Epithelial cell of proximal tubule (primary cell): ENCODE results near the gene PSMB11. TPM values are rescaled to one million over a fixed set of nuclear protein-coding genes. Genes with fewer than 3 reads are reported as not detected.

Experiments
- DNase-seq: peaks from one replicate; pipeline ENCODE4 v3.0.0-alpha.2; 2011; ENCODE audit warnings: low read depth
- H3K4me3 ChIP-seq: 2 replicates; pipeline ENCODE4 v1.5.1; 2011; ENCODE audit warnings: low read depth, mild to moderate bottlenecking, low read length
- total RNA-seq: library from RNA; depleted of rRNA; stranded (reverse); fragments of >200 nt; gene quantifications from 2 replicates; pipeline ENCODE4 v1.2.3, GENCODE V29; 2015
- TF ChIP-seq, protein P1 (sequence below): conservative IDR thresholded peaks from 2 replicates; pipeline ENCODE4 v1.5.1; 2012; ENCODE audit warnings: low read depth, mild to moderate bottlenecking, low read length

The PSMB11 gene
- total RNA-seq, 1 donor from 2014 or later, result not detected

GRCh38 chr14:23056145-23056955, 14.3 kb downstream of the PSMB11 start:
- DNase-seq, result no peak
- TF ChIP-seq, protein P1, sequence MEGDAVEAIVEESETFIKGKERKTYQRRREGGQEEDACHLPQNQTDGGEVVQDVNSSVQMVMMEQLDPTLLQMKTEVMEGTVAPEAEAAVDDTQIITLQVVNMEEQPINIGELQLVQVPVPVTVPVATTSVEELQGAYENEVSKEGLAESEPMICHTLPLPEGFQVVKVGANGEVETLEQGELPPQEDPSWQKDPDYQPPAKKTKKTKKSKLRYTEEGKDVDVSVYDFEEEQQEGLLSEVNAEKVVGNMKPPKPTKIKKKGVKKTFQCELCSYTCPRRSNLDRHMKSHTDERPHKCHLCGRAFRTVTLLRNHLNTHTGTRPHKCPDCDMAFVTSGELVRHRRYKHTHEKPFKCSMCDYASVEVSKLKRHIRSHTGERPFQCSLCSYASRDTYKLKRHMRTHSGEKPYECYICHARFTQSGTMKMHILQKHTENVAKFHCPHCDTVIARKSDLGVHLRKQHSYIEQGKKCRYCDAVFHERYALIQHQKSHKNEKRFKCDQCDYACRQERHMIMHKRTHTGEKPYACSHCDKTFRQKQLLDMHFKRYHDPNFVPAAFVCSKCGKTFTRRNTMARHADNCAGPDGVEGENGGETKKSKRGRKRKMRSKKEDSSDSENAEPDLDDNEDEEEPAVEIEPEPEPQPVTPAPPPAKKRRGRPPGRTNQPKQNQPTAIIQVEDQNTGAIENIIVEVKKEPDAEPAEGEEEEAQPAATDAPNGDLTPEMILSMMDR, result peak; percentile 84
- H3K4me3 ChIP-seq, result peak overlapping the region; percentile 62

DNA sequence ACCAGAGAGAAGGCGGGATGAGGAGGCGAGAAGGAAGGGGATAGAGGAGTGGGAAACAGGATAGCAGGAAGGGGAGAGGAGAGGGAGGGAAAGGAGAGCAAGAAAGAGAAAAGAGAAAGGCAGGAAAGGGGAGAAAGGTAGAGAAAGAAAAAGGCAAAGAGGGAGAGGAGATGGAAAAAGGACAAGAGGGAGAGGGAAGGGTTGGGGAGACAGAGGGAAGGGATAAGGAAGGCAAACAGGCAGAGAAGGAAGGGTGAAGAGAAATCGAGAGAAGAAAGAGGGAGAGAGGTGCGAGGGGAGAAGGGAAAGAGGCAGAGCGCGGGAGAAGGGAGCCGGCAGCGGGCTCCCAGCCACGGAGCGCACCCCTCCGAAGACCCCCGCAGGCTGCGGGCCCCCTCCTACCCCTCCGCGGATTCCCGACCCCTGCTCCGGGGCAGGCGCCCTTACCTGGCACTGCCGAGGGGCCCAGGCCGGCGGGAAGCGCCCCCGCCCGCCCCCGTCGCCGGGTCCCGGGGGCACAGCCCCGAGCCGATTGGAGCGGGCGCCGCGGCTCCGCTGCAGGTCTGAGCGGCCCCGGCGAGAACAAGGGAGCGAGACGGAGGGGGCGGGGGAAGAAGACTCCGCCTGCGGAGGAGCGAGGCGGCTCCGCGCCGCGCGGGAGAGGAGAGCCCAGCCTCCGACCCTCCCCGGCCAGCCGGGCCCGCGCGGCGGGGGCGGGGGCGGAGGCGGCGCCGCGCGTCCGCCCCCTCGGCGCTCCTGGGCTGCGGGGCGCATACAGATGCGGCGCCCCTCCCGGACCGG, 15.1 kb downstream of the PSMB11 start, which contains the start of gene CDH24:
CDH24 (minus strand) TSS at position 565 of the 801 bp plus-strand sequence. CDS start 1,787 bp downstream, outside the sequence.
- TF ChIP-seq, protein P1, result no peak
- no peak for DNase-seq
- H3K4me3 ChIP-seq, result peak within 1 kb of the TSS; percentile 62

DNA sequence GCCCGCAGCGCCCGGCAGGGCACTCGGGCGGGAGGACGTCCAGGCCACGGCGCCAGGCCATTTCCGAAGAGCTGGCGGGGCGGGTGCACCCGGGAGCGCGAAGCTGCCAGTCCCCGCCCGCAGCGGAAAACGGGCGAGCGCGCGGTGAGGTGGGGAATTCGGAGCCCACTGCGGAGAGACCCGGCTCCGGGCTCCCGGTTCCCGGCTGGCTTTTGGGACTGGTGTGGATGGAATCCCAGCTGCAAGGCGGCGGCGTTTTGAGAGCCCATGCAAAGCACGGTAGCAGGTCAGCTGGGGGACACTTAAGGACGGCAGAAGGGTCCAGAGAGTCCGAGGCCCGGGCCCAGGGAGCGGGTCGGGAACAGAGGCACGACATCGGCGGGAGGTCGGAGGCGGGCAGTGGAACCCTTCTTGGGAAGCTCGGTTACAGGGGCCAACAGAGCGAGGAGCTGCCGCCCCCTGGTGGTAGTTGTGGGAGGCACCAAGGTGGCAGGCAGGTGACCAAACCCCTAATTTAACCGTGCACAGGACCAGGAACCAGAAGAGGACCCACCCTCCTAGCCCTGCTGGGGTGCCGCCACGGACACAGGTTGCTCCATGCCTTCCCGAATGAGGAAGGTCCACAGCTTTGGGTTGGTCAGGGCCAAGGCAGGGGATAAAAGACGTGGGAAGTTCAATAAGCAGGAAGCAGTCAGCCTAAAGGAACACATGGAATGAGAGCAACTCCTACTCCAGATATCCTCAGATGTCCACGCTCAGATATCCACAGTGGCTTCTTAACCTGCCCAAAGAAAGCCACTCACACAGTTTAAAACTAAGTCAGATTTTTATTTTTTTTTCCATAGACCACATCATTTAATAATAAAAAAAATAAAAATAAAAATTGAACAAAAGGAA, 16.0 kb downstream of the PSMB11 start:
- DNase-seq, result no peak
- TF ChIP-seq, protein P1, result peak; percentile 94
- H3K4me3 ChIP-seq, result peak overlapping the region; percentile 62

- no peak for DNase-seq
- no peak overlapping the region for H3K4me3 ChIP-seq
- TF ChIP-seq, protein P1, result no peak
These were observed 16.9 kb downstream of the PSMB11 start for GRCh38 chr14:23058654-23059504.

DNA sequence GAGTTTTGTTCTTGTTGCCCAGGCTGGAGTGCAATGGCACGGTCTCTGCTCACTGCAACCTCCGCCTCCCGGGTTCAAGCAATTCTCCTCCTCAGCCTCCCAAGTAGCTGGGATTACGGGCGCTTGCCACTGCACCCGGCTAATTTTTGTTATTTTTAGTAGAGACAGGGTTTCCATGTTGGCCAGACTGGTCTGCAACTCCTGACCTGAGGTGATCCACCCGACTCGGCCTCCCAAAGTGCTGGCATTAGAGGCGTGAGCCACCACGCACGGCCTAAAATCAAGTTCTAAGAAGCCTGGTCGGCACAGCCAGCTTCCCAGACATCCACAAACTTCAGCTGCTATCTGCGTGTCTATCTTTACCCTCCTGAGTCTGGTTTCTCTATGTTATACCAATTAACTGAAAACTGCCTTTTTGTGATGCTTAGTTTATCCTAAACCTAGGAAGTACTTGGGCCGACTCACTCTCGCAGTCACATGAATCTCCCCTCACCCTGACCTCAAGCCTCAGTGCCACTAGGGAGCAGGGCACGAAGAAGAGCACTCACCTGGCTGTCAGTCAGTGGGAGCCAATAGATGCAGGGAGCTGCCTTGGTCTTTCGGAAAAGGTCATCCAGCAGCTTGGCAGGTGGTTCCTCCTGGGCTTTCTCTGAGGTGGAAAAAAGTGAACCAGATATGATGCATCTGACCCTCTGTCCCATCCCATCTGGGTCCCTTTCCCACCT, 18.7 kb downstream of the PSMB11 start:
- no peak overlapping the region for H3K4me3 ChIP-seq
- TF ChIP-seq, protein P1, result no peak

More for the DNA sequence above, 18.7 kb downstream of the PSMB11 start:
- DNase-seq, result no peak
